GM19035 (cell line): ENCODE measurements around the gene PRKG1.

Source experiments
- ATAC-seq: cut with Tn5 transposase; IDR thresholded peaks from one replicate; pipeline ENCODE4 v1.9.1; 2021; ENCODE audit not compliant: unreplicated experiment

Gene PRKG1

DNA sequence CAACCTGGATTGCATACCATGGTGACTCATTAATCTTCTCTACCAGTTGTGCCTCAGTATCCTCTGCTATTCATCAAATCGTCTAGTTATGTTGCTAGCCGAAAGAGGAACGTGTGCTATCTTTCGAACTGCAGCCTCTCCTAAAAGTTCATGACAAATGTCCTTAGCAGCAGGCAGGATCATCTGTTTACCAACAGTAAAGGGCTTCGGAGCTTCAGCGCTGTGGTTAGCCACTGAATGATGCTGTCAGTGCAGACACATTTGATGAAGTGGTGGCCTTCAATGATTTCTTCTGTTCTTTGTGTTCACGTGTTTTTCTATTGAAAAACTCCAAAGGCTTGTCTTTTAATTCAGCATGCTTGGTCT is 556.3 kb downstream of the PRKG1 start:
- no peak for ATAC-seq

DNA sequence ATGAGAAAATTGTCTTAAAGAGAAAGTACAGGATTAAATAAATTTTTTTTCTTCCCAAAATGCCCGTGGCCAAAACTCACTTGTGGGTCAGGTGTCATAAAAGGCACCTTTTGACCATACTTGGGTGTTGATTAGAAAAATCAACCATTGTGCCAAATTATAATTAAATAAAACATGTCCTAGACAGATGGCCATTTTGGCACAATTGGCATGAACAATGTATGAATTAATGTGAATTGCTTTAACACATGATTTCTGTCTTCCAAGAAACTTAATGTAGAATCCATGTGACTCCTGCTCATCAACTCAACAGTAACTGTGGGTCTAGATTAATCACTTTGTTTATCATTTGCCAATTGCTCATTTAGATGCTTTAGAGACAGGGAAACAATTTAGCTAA is 561.1 kb downstream of the PRKG1 start:
- no peak for ATAC-seq

DNA sequence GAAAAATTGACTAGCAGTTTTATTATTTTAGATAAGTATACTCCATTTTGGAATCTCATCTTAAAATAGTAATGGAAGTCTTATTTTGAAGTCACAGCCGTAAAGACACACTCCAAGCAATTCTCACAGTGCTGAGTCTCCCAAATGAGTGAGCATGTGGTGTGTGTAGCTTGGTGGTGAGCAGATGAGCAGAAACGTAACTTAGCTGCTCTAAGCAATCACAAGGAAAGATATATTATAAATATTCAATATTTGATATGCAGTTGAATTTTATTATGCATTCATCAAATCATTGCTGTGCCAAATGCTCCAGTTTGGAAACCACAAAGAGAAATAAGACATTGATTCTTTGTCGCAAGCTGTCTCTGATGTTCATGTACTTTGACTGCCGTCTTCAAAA is 563.9 kb downstream of the PRKG1 start:
- ATAC-seq: no peak

DNA sequence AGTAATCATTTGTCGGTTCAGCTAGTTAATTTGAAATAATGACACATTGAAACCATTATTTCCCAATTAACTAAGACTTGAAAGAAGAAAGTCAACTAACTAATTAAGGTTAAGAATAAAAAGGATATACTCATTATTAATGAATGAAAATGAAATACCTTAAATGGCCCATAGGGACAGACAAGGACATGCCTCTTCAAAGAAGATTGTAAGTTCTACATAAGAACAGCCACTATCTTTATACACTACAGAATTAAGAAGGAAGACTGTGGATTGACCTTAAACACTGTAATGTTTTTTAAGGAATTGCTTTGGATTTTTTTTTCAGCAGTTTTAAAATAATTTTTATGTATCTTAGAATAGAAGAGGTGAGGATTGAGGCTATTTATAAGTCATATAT is 564.5 kb downstream of the PRKG1 start:
- ATAC-seq: no peak

DNA sequence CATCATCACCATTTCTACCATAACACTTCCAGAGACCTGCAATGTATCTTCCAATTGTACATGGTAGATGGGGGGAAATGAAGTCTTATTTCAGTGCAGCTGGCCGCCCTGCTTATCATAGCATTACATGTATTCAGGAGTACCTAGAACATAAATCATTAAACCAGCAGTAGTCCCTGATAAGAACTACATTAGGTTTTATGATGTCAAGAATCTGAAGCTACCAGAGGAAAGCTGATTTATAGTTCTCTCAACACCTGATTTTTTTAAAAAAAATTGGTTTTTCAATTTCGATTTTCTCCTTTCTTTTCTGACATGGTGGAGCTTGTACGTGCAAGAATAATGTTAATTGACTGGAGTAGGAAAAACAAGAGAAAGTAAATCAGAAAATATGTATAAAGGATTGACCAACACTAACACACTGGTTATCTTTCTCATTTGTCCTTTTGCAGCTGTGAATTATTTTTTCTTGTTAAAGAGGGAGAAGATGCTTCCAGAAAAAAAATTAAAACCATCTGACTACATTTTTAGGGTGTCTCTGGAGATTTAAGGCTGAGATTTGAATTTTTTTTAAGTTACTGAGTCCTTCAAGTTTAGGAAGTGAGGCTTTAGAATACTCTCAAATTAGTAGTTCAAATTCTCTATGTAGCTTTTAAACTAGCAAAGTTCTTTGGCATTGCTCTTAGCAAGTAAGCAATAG is 566.0 kb downstream of the PRKG1 start:
- no peak for ATAC-seq

DNA sequence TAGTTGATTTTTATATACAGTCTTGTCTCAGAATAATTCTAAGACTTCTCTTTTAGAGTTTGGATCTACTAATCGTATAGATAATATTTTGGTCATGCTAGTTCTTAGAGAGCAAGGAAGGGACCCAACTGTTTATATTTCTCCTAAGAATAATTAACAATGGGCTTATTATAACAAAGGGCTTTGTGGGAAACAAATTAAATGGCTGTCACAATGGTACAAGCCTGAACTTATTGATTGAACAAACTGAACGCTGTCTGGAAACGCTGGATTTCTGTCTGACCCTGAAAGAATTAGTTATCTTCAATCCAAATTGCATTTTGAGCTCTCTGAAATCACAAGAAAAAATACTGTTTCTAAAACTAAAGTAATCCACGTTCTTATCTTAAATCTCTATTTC is 568.3 kb downstream of the PRKG1 start:
- no peak for ATAC-seq

DNA sequence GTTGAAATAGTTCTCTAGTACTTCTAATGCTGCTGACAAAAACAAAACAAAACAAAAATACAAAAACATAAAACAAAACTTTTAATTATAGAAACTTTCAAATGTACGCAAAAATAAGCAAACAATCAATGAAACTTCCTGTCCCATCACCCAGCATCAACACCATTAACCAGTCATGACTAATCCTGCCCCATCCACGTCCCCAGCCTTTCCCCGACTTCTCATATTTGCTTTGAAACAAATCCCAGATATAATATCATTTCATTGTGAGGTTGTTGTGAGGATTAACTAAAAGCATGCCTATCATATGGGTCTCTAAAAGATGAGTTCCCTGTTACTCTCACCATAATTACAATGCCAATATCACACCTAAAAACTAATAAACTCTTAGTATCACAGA is 569.4 kb downstream of the PRKG1 start:
- no peak for ATAC-seq

DNA sequence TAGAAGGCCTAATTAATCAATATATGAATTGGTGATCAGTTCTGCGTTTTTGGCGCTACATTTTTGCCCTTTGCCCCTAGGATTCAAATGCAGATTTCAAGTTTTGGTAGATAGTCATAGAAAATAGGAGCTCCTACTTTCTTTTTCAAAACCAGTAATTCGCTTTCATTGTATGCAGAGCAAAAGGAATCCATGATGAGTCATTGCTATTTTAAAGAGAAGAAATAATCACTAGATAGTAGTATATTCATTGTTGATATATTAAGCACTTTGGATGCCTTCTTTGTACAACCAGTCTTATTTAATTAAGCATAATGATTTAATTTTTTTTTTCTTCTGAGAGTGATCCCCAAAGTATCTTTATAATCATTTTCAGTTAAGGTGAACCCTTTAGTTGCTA is 574.8 kb downstream of the PRKG1 start:
- ATAC-seq: no peak

DNA sequence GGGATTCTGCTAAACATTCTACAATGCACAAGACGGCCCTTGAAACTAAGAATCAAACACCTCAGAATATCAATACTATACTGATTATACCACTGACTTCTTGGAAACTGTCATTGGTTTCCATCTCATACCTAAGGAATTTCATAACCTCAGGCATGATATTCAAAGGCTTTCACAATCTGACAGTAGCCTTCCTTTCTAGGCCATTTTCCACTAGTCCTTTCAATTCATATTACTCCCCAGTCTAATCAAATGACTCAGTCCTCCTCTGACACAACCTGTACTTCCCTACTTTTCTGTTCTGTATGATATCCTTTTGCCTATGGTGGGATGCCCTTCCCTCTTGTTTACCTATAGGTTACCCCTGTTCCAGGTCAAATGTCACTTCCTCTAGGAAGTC is 576.8 kb downstream of the PRKG1 start:
- no peak for ATAC-seq

DNA sequence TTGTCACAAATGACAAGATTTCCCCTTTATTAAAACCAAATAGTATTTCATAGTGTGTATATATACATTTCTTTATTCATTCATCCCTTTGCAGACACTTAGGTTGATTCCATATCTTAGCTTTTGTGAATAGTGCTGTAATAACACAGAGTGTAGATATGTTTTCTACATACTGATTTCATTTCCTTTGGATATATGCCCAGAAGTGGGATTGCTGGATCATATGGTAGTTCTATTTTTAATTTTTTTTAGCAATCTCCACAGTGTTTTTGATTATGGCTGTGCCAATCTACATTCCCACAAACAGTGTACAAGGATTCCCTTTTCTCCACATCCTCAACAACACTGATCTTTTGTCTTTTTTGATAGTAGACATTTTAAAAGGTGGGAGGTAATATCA is 578.7 kb downstream of the PRKG1 start:
- ATAC-seq: no peak

DNA sequence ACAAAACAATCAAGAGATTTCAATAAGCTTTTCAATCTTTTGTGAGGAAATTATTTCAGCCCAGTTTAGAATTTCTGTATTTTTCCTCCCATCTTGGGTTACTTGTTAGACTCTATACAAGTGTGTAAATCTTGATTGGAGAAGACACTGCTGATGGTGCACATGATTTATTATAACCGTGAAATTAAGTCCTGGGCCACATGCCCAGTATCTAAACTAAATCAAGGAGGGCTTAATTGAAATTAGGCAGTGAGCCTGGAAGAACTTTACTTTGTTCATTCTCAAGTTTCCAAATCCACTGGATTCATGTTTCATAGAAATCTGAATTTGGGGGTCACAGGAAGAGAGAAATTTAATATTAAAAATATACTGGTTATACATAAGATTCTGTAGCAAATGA is 580.6 kb downstream of the PRKG1 start:
- no peak for ATAC-seq

DNA sequence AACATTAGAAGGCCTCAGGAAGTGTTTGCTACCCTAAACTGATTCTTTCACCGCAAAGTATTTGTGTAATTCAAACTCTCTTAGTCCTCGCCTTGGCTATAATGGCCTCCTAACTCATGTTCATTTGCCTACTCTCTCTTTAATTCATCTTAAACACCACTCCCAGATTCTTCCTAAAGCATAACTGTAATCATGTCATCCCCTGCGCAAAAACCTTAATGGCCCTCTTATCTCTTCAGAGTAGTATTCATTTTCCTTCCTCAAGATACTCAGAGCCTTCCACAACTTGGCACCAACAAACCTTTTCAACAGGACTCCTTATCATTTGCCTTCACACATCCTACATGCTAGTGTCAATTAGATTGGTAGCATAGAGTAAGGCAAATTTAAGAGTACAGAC is 582.2 kb downstream of the PRKG1 start:
- no peak for ATAC-seq

DNA sequence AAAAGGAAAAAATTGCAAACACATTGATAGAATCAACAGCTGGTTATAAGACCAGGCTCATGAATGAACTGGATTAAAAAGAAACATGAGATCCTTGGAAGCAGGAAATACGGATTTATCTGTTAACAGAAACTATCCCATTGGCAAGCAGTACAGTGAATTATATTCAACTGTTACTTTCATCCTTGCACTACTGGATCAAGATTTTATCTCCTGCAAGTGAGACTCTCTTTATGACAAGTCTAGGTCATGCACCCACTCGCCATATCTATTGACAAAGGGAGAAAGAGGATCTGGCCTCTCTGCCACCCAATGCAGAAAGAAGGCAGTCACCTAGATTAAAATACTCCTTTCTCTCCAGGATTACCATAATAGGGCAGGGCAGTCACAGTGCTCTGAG is 583.7 kb downstream of the PRKG1 start:
- no peak for ATAC-seq

DNA sequence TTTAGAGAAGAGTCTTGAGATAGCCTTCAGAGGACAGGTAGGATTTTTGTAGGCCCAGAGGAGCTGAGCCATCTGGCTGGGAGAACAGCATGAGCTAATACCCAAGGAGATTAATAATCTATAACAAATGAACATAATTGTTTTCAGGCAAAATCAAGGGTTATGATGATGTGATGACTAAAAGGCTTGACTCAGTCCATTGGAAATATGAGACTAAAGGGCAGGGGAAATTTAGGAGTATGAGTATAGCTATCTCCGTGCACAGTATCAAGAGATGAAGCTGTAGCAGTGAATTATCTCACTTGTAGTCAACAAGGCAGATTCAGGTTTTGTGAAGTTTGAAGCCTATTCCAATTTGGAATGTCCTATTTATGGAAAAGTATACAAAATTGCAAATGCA is 585.1 kb downstream of the PRKG1 start:
- no peak for ATAC-seq

DNA sequence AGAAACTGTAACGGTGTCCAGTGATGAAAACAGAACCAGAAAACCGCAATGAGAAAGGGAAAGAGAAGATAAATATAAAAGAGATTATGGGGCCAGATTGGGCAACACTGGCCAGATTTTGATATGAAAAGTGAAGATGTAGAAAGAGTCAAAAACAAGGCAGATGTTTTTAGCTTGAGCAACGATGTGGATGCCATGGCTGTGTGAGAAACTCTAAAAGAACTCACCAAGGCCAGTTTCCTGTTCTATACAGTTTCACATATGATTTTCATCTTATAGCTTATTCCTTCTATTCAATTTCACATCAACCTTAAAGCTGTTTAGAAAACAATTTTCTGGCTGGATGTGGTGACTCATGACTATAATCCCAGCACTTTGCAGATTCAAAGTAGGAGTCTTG is 588.8 kb downstream of the PRKG1 start:
- no peak for ATAC-seq

DNA sequence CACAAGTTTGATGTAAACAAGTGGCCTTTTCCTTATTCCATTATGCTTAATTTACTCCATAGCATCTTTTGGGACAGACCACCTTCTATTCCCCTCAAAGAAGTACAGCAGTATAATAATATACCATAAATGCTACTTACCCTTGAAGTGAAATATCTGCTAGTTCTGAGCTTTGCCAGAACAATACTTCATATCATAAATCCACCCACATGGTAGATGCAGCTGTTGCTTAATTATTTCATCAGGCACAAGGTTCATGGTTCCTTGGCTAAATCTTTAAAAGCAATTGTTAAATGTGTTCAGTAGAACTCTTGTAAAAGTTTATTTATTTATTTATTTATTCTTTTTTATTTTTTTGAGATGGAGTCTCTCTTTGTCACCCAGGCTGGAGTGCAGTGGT is 592.2 kb downstream of the PRKG1 start:
- ATAC-seq: no peak

DNA sequence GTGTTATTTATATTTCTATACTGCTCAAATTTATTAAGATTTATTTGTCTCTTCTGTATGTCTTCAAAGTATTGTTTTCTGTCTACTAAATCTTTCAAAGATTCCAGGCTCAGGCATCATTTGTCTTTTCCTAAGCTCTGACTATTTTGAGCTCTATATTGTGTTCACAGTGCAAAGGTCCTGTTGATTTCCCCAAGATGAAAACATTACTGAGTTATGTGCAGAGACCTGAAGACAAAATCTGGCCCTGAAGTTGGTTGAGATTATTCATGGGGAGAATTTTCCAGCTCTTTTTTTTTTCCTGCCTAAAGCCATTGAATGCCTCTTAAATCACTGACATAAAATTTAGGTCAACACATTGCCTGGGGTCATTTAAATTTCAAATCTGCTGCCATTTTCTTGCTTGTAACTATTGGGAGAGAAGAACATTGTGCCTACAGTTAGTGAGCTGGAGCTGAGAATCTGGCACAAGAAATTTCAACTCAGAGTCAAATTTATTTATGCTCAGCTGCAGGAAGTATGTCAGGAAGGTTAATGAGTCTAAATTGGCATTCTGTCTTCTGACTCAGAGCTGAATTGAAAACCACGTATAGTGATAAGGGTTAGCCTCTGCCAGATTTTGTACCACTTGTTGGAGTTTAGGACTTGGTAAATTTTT is 593.5 kb downstream of the PRKG1 start:
- ATAC-seq: no peak

DNA sequence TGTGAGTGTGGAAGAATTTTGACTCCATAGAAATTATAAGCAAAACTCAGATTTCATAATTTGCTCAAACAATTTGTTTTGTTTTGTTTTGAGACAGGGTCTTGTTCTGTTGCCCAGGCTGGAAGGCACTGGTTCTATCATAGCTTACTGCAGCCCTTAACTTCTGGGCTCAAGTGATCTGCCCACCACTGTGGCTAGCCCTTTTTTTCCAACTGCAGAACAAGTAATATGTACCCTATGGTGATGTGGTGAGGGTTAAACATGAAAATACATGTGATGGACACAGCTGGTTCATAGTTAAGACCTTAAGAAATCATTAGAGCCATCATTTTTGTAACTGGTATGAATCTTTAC is 594.0 kb downstream of the PRKG1 start:
- ATAC-seq: no peak

DNA sequence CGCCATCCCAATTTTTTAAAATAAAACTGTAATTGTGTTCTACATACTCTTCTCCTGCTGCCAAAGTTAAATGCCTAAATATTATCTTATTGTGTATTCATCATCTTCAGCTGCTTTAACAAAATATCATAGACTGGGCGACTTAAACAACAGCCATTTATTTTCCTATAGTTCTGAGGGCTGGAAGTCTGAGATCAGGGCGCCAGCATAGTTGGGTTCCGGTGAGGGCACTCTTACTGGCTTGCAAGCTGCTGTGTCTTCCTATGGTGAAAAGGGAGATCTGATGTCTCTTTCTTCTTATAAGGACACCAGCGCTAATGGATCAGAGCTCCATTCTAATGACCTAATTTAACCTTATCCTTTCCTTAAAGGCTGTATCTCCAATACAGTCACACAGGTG is 594.8 kb downstream of the PRKG1 start:
- no peak for ATAC-seq

DNA sequence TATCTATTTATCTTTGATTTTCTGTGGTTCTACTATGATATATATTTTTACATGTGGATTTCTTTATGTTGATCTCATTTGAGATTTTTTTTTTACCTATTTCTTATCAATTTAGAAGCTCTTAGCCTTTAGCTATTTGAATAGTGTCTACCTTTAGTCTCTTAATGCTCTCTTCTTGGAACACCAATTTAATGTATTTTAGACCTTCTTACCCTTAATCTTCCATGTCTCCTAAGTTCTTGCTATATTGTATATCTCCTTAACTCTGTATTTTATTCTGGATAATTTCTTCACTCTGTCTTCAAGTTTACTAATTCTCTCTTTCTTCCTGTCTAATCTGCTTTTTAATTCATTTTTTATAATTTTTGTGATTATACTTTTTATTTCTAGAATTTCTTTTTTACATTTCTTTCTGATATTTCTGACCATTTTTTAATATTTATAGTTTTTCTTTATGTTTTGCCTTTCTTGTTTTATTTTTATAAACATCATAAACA is 597.8 kb downstream of the PRKG1 start:
- ATAC-seq: no peak

DNA sequence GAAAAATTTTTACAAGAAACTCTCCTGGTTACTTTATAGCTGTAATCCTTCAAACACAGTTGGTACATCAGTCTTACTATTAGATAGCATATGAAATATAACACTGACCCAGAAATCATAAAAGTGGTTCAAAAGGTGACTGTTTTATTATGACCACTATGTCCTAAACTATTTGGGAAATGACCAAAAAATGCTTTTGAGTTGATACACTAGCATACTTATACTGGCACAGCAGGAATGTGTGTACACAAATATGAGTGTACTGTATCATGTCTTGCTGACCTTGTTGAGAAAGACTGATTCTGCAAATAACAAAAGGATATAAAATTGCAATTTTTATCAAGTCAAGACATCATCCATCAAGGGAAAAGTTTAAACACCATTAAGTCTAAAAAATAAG is 600.8 kb downstream of the PRKG1 start:
- no peak for ATAC-seq

DNA sequence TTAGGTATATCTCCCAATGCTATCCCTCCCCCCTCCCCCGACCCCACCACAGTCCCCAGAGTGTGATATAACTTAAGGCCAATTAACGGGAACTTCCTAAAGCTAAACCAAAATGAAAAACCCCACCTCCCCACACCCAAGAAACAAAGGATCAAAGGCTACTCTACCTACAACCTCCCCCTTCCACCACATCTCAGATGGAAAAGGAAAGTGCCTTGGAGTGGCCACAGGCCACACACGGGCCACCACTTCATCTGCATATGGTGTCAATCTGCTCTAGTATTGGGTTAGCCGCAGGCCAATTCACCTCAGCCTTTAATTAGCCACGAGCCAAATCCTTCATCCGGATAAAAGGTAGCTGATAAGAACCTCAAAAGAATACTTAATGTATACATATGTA is 605.6 kb downstream of the PRKG1 start:
- ATAC-seq: no peak

DNA sequence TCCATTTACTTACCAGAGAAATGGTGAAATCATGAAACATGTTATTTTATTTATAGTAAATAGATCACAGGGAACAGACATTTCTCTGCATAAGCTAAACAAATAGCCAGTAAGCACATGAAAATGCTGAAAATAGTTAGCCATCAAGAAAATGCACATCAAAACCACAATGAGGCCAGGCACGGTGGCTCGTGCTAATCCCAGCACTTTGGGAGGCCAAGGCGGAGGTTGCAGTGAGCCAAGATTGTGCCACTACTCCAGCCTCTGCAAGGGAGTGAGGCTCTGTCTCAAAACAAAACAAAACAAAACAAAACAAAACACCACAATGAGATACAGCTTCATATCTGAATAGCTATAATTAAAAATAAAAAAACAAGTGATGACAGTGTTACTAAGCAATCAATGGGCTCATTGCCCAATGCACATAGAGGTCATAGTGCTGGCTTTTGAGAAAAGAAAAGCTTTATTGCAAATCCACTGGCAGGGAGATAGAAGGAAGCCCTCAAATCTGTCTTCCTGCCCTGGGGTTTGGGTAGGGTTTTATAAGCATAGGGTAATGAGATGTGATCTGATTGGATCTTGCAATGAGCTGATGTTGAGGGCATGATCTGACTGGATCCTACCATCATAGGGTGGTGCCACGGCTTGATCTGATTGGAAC is 608.9 kb downstream of the PRKG1 start:
- ATAC-seq: no peak
